ENCODE measurements around the gene UAP1. TPM values are rescaled to one million over a fixed set of nuclear protein-coding genes. Genes with fewer than 3 reads are reported as not detected.

Gene UAP1
- polyA plus RNA-seq, 1 of the 3 experiments (the other 2 are of a cell fraction), result 32.3 TPM

- no peaks in the 10 kb centered on the region for H4K20me1 ChIP-seq (ENCODE audit: insufficient read depth)
- H3K36me3 ChIP-seq (replicated peaks in 1 of 2; ENCODE audit: control insufficient read depth in 1 of 2, insufficient read depth in 2 of 2, low read length in 1 of 2), result peaks cover 0 to 5% of the 10 kb centered on the region in 2 experiments
- CTCF ChIA-PET, result no interaction called here
- H3F3A ChIP-seq (replicated peaks; ENCODE audit: insufficient read depth), result no peaks in the 10 kb centered on the region
- H3K79me2 ChIP-seq (ENCODE audit: insufficient read depth), result no peaks in the 10 kb centered on the region
- no peaks in the 10 kb centered on the region for H3K9me2 ChIP-seq
- H3K9me3 ChIP-seq, result 0 out of 2 replicates have a peak, but pooled peaks cover under 1% of the 10 kb centered on the region
- no peak for DNase-seq
- WGBS (ENCODE audit: low lambda C conversion rate), result 91% methylated on average over 4 of the region's 4 CpGs
- POLR2A ChIA-PET, result no interaction called here
- H3K4me1 ChIP-seq (ENCODE audit: control insufficient read depth in 1 of 2, insufficient read depth in 2 of 2, low read depth in 1 of 2, low read length in 1 of 2), result no peaks in the 10 kb centered on the region
- no peak overlapping the region for H3K4me3 ChIP-seq (ENCODE audit: low read depth in 2 of 2, low read length in 1 of 2)
- TF ChIP-seq TAF1 (IDR thresholded peaks at IDR 0.05; ENCODE audit: borderline replicate concordance, low read depth, low read length) (no peak), GABPA (IDR thresholded peaks at IDR 0.05; ENCODE audit: low read depth) (no peak), MEF2A (IDR thresholded peaks at IDR 0.05; ENCODE audit: borderline replicate concordance, low read depth) (no peak), SIN3A (IDR thresholded peaks at IDR 0.05; ENCODE audit: borderline replicate concordance, low read depth, low read length) (no peak), USF1 (IDR thresholded peaks at IDR 0.05; ENCODE audit: borderline replicate concordance, low read depth) (no peak), FOXM1 (IDR thresholded peaks at IDR 0.05; ENCODE audit: low read depth) (no peak), TEAD4 (IDR thresholded peaks at IDR 0.05; ENCODE audit: borderline replicate concordance, insufficient read depth) (no peak), TCF12 (IDR thresholded peaks at IDR 0.05) (no peak), NFIC (IDR thresholded peaks at IDR 0.05; ENCODE audit: borderline replicate concordance) (no peak)
- no peaks in the 10 kb centered on the region for H3K27me3 ChIP-seq (ENCODE audit: insufficient read depth)
- no peak overlapping the region for H3K9ac ChIP-seq
- no peak overlapping the region for H2AFZ ChIP-seq (ENCODE audit: low read depth)
- no peak overlapping the region for H3K27ac ChIP-seq (ENCODE audit: low read depth in 2 of 2, low read length in 1 of 2)
- no peak overlapping the region for H3K4me2 ChIP-seq
Observed at GRCh38 chr1:162548170-162548569, 13.4 kb upstream of the UAP1 start.

- H3K4me1 ChIP-seq (ENCODE audit: control insufficient read depth in 1 of 2, insufficient read depth in 2 of 2, low read depth in 1 of 2, low read length in 1 of 2), result no peaks in the 10 kb centered on the region
- H3F3A ChIP-seq (replicated peaks; ENCODE audit: insufficient read depth), result no peaks in the 10 kb centered on the region
- H4K20me1 ChIP-seq (ENCODE audit: insufficient read depth), result no peaks in the 10 kb centered on the region
- ChIA-PET CTCF (no interaction called here), POLR2A (no interaction called here)
- no peak overlapping the region for H3K4me2 ChIP-seq
- H3K27me3 ChIP-seq (ENCODE audit: insufficient read depth), result no peaks in the 10 kb centered on the region
- no peak overlapping the region for H3K27ac ChIP-seq (ENCODE audit: low read depth in 2 of 2, low read length in 1 of 2)
- no peak for DNase-seq
- no peaks in the 10 kb centered on the region for H3K9me2 ChIP-seq
- H3K79me2 ChIP-seq (ENCODE audit: insufficient read depth), result no peaks in the 10 kb centered on the region
- no peak for TF ChIP-seq MAX (IDR thresholded peaks at IDR 0.05; ENCODE audit: low read depth)
- no peak for TF ChIP-seq NRF1 (IDR thresholded peaks at IDR 0.05; ENCODE audit: low read depth, low read length)
- no peak for TF ChIP-seq RAD21 (IDR thresholded peaks at IDR 0.05; ENCODE audit: low read length)
- TF ChIP-seq RFX5 (IDR thresholded peaks at IDR 0.05; ENCODE audit: low read length), result no peak
- TF ChIP-seq EZH2phosphoT487 (IDR thresholded peaks at IDR 0.05; ENCODE audit: borderline replicate concordance, low read depth), result no peak
- no peak for TF ChIP-seq REST (IDR thresholded peaks at IDR 0.05; ENCODE audit: low read depth, low read length)
- no peak for TF ChIP-seq FOXJ3 (CRISPR knock-in tag; IDR thresholded peaks at IDR 0.05)
- TF ChIP-seq JUND (IDR thresholded peaks at IDR 0.05), result no peak
- TF ChIP-seq ELF1 (IDR thresholded peaks at IDR 0.05), result no peak
- no peak for TF ChIP-seq MXI1 (IDR thresholded peaks at IDR 0.05; ENCODE audit: low read depth, low read length)
- no peak for TF ChIP-seq TAF1 (IDR thresholded peaks at IDR 0.05; ENCODE audit: borderline replicate concordance, low read depth, low read length)
- no peak for TF ChIP-seq PBX3 (IDR thresholded peaks at IDR 0.05)
- no peak for TF ChIP-seq TEAD4 (IDR thresholded peaks at IDR 0.05; ENCODE audit: borderline replicate concordance, insufficient read depth)
- no peak for TF ChIP-seq CHD2 (IDR thresholded peaks at IDR 0.05; ENCODE audit: low read length, partially characterized antibody)
- TF ChIP-seq RCOR1 (IDR thresholded peaks at IDR 0.05; ENCODE audit: low read length), result no peak
- no peak for TF ChIP-seq YY1 (IDR thresholded peaks at IDR 0.05; ENCODE audit: low read depth)
- WGBS (ENCODE audit: low lambda C conversion rate), result 75% methylated on average over 2 of the region's 2 CpGs
- no peak overlapping the region for H3K4me3 ChIP-seq (ENCODE audit: low read depth in 2 of 2, low read length in 1 of 2)
- H3K9me3 ChIP-seq, result no peaks in the 10 kb centered on the region
- no peak overlapping the region for H2AFZ ChIP-seq (ENCODE audit: low read depth)
- H3K36me3 ChIP-seq (replicated peaks in 1 of 2; ENCODE audit: control insufficient read depth in 1 of 2, insufficient read depth in 2 of 2, low read length in 1 of 2), result no peaks in the 10 kb centered on the region
- H3K9ac ChIP-seq, result no peak overlapping the region
Observed at GRCh38 chr1:162549001-162549400, 12.5 kb upstream of the UAP1 start.

All from SK-N-SH (cell line).